Measurements from ENCODE around the gene RASGEF1B.

RASGEF1B gene

DNA sequence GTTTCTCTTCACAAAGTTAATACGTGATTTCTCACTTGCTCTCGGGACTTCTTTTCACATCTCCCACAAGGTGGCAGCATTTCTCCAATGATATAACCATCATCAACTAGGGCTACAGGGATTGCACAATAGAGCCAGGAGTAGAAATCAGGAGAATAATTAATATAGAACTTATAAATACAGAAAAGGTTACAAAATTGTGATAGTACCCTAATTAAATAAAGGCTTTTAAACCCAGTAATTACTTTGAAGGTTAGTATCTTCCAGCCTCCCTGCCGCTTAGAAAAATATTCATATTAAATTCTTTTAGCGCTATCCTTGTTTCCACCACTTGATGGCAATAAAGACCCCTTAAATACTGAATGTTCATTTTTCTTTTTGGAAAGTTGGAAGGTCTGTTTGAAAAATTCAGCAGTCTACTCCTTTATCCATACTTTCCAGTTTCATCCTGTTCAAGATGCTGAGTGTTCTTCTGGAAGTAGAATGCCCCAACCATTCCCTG, 65.8 kb downstream of the RASGEF1B start:
- Histone ChIP-seq H3K27ac (ENCODE audit: poor library complexity, severe bottlenecking) (no peak overlapping the region), H3K27me3 (ENCODE audit: insufficient read depth, poor library complexity, severe bottlenecking) (no peaks in the 10 kb centered on the region), H3K4me3 (ENCODE audit: severe bottlenecking) (no peak overlapping the region), H3K4me1 (ENCODE audit: insufficient read depth, poor library complexity, severe bottlenecking) (no peaks in the 10 kb centered on the region), H3K9me3 (ENCODE audit: severe bottlenecking) (no peaks in the 10 kb centered on the region), H3K36me3 (ENCODE audit: low read depth) (no peaks in the 10 kb centered on the region)
- DNase-seq (ENCODE audit: low spot score) (no peak), ATAC-seq (ENCODE audit: low read depth) (peak; percentile 60)
- TF ChIP-seq, protein P1, sequence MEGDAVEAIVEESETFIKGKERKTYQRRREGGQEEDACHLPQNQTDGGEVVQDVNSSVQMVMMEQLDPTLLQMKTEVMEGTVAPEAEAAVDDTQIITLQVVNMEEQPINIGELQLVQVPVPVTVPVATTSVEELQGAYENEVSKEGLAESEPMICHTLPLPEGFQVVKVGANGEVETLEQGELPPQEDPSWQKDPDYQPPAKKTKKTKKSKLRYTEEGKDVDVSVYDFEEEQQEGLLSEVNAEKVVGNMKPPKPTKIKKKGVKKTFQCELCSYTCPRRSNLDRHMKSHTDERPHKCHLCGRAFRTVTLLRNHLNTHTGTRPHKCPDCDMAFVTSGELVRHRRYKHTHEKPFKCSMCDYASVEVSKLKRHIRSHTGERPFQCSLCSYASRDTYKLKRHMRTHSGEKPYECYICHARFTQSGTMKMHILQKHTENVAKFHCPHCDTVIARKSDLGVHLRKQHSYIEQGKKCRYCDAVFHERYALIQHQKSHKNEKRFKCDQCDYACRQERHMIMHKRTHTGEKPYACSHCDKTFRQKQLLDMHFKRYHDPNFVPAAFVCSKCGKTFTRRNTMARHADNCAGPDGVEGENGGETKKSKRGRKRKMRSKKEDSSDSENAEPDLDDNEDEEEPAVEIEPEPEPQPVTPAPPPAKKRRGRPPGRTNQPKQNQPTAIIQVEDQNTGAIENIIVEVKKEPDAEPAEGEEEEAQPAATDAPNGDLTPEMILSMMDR (IDR thresholded peaks at IDR 0.05; ENCODE audit: poor library complexity, severe bottlenecking), result peak; percentile 94

DNA sequence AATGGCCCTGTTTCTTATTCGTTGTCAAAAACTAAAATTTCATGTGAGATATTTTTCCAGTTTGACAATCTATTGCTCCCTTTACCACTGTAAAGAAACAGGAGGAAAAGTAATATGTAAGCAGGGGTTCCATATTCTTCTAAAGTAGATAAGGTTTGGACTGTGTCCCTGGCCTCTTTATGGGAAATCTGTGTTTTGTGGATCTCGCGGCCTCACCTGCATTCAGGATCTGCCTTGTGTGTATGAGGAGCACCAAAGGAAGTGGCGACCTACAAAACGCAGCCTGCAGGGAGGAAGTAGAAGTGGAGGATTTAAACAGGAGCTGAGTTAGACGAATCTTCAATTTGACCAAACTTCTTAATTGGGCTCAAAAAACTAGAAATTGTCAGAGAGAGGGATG, 67.0 kb downstream of the RASGEF1B start:
- TF ChIP-seq, protein P1 (IDR thresholded peaks at IDR 0.05; ENCODE audit: poor library complexity, severe bottlenecking), result no peak
- no peak overlapping the region for H3K27ac ChIP-seq (ENCODE audit: poor library complexity, severe bottlenecking)
- no peaks in the 10 kb centered on the region for H3K9me3 ChIP-seq (ENCODE audit: severe bottlenecking)
- H3K4me3 ChIP-seq (ENCODE audit: severe bottlenecking), result no peak overlapping the region
- ATAC-seq (ENCODE audit: low read depth), result no peak
- no peaks in the 10 kb centered on the region for H3K36me3 ChIP-seq (ENCODE audit: low read depth)
- H3K27me3 ChIP-seq (ENCODE audit: insufficient read depth, poor library complexity, severe bottlenecking), result no peaks in the 10 kb centered on the region
- no peak for DNase-seq (ENCODE audit: low spot score)
- no peaks in the 10 kb centered on the region for H3K4me1 ChIP-seq (ENCODE audit: insufficient read depth, poor library complexity, severe bottlenecking)

DNA sequence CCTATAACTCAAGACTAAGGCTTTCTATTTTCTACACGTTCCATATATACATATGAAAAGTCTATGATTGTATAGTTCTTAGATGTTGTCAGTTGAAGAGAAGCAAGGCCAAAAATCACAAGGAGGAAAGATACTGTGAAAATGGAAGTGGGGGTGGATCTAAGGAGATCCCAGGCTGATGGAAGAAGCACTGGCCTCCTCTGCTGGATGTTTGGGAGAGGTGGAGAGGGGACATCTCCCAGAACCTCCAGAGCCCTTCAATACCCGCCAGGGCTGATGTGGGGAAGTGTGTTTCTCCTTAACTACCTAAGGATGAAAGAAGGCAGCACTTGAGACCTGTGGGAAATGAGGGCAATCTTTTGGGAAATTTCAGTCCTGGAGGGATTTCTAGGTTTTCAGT, 67.4 kb downstream of the RASGEF1B start:
- no peak for DNase-seq (ENCODE audit: low spot score)
- Histone ChIP-seq H3K4me3 (ENCODE audit: severe bottlenecking) (no peak overlapping the region), H3K27me3 (ENCODE audit: insufficient read depth, poor library complexity, severe bottlenecking) (no peaks in the 10 kb centered on the region), H3K27ac (ENCODE audit: poor library complexity, severe bottlenecking) (no peak overlapping the region), H3K9me3 (ENCODE audit: severe bottlenecking) (no peaks in the 10 kb centered on the region), H3K4me1 (ENCODE audit: insufficient read depth, poor library complexity, severe bottlenecking) (no peaks in the 10 kb centered on the region), H3K36me3 (ENCODE audit: low read depth) (no peaks in the 10 kb centered on the region)
- no peak for ATAC-seq (ENCODE audit: low read depth)
- TF ChIP-seq, protein P1 (IDR thresholded peaks at IDR 0.05; ENCODE audit: poor library complexity, severe bottlenecking), result no peak

DNA sequence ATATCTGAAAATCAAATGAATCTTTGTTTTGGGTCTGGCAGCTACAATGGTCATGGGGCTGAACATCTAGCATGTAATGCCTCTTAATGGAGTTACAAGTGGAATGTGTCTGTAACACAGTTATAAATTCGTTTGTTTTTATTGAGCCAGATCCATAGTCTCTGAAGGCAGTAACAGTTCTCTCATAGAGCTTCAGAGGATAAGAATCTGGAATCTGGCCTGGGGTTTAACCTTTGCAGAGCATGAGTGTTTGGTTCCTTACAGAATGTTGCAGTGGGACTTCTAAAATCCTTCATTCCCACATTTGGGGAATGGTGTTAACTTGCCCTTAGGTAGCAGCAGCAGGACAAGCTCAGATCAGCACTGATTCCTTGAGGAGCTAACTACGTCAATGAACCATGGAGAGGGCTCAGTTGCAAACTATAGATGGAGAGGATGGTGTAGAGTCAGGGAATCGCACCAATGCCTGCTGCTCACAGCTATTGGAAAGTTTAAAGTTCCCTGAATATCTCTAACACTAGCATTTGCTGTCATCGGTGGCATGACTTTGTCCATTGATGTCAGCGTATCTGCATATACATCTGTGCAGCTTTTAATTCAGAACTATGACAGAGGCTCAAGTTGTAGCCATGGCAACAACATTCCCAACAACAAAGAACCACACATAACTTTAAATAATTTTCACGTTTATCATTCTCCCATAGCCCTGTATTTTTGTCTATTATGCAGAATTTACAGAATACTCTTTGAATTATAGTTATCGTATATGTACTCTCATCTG, 72.2 kb downstream of the RASGEF1B start:
- Histone ChIP-seq H3K36me3 (ENCODE audit: low read depth) (no peaks in the 10 kb centered on the region), H3K4me1 (ENCODE audit: insufficient read depth, poor library complexity, severe bottlenecking) (no peaks in the 10 kb centered on the region), H3K27me3 (ENCODE audit: insufficient read depth, poor library complexity, severe bottlenecking) (no peaks in the 10 kb centered on the region), H3K4me3 (ENCODE audit: severe bottlenecking) (no peak overlapping the region), H3K9me3 (ENCODE audit: severe bottlenecking) (no peaks in the 10 kb centered on the region), H3K27ac (ENCODE audit: poor library complexity, severe bottlenecking) (no peak overlapping the region)
- TF ChIP-seq, protein P1 (IDR thresholded peaks at IDR 0.05; ENCODE audit: poor library complexity, severe bottlenecking), result no peak
- DNase-seq (ENCODE audit: low spot score), result no peak
- ATAC-seq (ENCODE audit: low read depth), result no peak

DNA sequence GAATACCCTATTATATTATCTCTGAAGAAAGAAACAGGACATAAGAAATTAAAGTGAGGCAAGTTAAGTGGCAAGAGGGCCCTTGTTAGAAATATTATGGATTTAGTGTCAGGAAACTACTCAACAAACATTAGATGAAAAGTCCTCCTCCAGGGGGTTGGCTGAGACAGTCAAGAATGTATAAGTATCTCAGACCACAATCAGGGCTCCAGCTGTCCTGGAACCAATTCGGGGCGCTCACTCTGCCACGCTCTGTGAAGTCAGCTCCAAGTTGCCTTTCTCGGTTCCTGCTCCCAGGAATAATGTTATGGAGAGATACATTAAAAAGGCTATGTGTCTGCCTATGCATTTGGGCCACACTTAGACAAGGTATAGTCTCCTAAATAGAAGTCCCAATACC, 73.3 kb downstream of the RASGEF1B start:
- no peaks in the 10 kb centered on the region for H3K9me3 ChIP-seq (ENCODE audit: severe bottlenecking)
- no peaks in the 10 kb centered on the region for H3K36me3 ChIP-seq (ENCODE audit: low read depth)
- TF ChIP-seq, protein P1 (IDR thresholded peaks at IDR 0.05; ENCODE audit: poor library complexity, severe bottlenecking), result no peak
- no peak overlapping the region for H3K27ac ChIP-seq (ENCODE audit: poor library complexity, severe bottlenecking)
- H3K4me1 ChIP-seq (ENCODE audit: insufficient read depth, poor library complexity, severe bottlenecking), result no peaks in the 10 kb centered on the region
- H3K4me3 ChIP-seq (ENCODE audit: severe bottlenecking), result no peak overlapping the region
- H3K27me3 ChIP-seq (ENCODE audit: insufficient read depth, poor library complexity, severe bottlenecking), result no peaks in the 10 kb centered on the region
- ATAC-seq (ENCODE audit: low read depth) (no peak), DNase-seq (ENCODE audit: low spot score) (no peak)

Data from RWPE2 (cell line).